Measurements from ENCODE around the gene TTC7B.

The TTC7B gene

DNA sequence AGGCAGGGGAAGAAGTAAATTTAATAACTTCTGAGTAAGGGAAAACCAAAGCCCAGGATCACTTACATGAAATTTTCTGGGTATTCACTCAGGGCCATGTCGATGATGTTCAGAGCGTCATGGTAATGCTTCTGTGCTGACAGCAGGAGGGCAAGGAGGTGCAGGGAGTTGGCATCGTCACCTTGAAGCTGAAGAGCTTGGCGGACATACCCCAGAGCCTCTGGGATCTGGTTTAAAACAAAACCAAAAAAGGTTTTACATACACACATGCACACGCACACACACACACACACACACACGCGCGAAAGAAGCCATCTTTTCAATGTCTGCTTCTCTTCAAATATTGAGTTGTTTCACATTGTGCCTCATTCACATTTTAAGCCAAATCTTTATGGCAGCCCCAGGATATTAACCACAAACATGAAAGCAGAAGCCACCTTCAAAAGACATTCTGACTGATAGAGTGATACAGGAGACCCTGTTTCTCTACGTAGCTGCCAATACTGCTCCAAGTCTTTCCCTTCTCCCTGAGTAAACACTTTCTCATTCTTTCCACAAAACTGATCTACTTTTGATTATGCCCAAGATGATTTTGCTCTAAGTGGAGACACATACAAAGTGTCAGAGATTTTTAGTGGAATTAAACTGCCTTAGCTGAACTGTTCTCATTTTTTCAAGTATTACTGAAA, 172.1 kb downstream of the TTC7B start:
- H3K9ac ChIP-seq (ENCODE audit: low read depth, low read length), result no peak overlapping the region
- no peaks in the 10 kb centered on the region for H3K36me3 ChIP-seq (ENCODE audit: control insufficient read depth, insufficient read depth, low read length)
- H3K9me3 ChIP-seq (ENCODE audit: control insufficient read depth, insufficient read depth, low read length), result no peaks in the 10 kb centered on the region
- no peak overlapping the region for H3K4me3 ChIP-seq (ENCODE audit: low read depth, low read length)
- no peak overlapping the region for H3K27ac ChIP-seq (ENCODE audit: low read depth, low read length)
- H3K27me3 ChIP-seq (ENCODE audit: control insufficient read depth, insufficient read depth, low read length), result no peaks in the 10 kb centered on the region
- H3K4me1 ChIP-seq (ENCODE audit: control insufficient read depth, insufficient read depth, low read length), result peaks cover 47% of the 10 kb centered on the region

DNA sequence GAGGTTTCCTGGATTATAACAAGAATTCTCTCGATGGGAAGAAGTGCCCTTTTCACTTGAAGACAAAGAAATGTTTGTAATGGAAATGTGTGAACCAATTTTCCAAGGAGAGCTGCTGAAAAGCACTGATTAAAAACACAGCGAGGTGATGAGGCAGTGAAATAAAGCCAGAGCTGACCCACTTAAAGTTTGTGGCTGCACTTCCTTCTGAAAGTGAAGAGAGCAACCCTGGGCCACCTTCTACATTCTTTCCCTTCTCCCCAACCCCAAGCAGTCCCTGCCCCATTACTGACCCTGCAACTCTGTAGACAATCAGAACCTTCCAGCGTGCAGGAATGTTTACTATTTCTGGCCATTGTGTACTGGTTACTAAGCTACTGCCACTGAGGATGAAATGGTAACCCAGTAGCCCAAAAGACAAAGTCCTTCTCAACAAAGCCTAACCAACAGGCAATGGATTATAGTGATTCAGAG, 173.9 kb downstream of the TTC7B start:
- peaks cover 51% of the 10 kb centered on the region for H3K4me1 ChIP-seq (ENCODE audit: control insufficient read depth, insufficient read depth, low read length)
- peak overlapping the region; percentile 32 for H3K9ac ChIP-seq (ENCODE audit: low read depth, low read length)
- no peaks in the 10 kb centered on the region for H3K36me3 ChIP-seq (ENCODE audit: control insufficient read depth, insufficient read depth, low read length)
- no peaks in the 10 kb centered on the region for H3K27me3 ChIP-seq (ENCODE audit: control insufficient read depth, insufficient read depth, low read length)
- H3K9me3 ChIP-seq (ENCODE audit: control insufficient read depth, insufficient read depth, low read length), result no peaks in the 10 kb centered on the region
- peak overlapping the region; percentile 30; the same call in 1 of the 2 replicates for H3K4me3 ChIP-seq (ENCODE audit: low read depth, low read length)
- peak overlapping the region; percentile 96 for H3K27ac ChIP-seq (ENCODE audit: low read depth, low read length)

DNA sequence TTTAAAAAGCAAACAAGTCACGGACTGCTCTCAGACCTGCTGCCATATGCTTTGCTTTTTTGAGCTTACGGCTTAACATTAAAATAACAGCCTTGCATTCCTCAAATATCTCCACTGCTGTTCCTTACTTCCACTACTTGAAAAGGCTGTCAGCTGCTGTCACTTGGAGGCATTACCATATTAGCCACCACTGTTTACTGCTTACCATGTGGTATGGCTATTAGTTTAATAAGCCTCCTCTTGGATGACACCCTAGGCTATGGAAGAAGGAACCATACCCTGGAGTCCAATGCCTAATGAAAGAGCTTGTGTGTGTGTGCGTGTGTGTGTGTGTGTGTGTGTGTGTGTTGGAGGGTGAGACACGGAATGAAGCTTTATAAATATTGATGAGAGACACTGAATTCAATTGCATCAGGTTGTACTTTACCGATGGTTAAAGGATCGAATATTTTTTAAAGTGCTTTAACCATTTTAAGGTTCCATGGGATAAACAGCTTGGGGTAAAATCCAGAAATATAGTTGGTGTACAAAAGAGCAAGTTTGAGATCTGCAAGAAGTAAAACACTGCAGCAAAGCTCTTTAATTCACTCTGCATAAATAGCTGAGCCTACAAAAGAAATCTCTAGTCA, 174.5 kb downstream of the TTC7B start:
- no peak overlapping the region; the same call in 1 of the 2 replicates for H3K9ac ChIP-seq (ENCODE audit: low read depth, low read length)
- H3K27ac ChIP-seq (ENCODE audit: low read depth, low read length), result peak overlapping the region; percentile 96

DNA sequence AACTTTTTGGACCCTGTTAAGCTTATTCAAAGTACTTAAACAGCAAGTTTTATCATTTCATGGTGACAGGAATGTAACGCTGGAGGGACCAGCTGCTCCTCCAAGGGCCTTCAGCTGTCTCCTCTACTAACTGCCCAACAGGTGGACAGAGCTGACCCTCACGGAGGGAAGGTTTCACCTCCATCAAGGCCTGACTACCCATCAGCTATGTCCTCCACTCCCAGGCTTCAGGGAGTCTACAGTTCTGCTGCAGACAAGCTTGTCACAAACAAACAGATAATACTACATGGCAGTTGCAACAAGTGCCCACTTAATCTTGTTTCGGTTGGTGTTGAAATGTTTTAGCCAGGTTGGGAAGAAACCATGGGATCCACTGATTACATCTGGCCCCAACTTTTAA, 175.1 kb downstream of the TTC7B start:
- Histone ChIP-seq H3K27ac (ENCODE audit: low read depth, low read length) (peak overlapping the region; percentile 96), H3K9ac (ENCODE audit: low read depth, low read length) (no peak overlapping the region), H3K27me3 (ENCODE audit: control insufficient read depth, insufficient read depth, low read length) (no peaks in the 10 kb centered on the region), H3K9me3 (ENCODE audit: control insufficient read depth, insufficient read depth, low read length) (no peaks in the 10 kb centered on the region), H3K4me1 (ENCODE audit: control insufficient read depth, insufficient read depth, low read length) (peaks cover 51% of the 10 kb centered on the region), H3K36me3 (ENCODE audit: control insufficient read depth, insufficient read depth, low read length) (no peaks in the 10 kb centered on the region), H3K4me3 (ENCODE audit: low read depth, low read length) (no peak overlapping the region)

More for the DNA sequence above, 174.5 kb downstream of the TTC7B start:
- Histone ChIP-seq H3K9me3 (ENCODE audit: control insufficient read depth, insufficient read depth, low read length) (no peaks in the 10 kb centered on the region), H3K27me3 (ENCODE audit: control insufficient read depth, insufficient read depth, low read length) (no peaks in the 10 kb centered on the region), H3K4me1 (ENCODE audit: control insufficient read depth, insufficient read depth, low read length) (peaks cover 51% of the 10 kb centered on the region), H3K4me3 (ENCODE audit: low read depth, low read length) (peak overlapping the region; percentile 30), H3K36me3 (ENCODE audit: control insufficient read depth, insufficient read depth, low read length) (no peaks in the 10 kb centered on the region)

DNA sequence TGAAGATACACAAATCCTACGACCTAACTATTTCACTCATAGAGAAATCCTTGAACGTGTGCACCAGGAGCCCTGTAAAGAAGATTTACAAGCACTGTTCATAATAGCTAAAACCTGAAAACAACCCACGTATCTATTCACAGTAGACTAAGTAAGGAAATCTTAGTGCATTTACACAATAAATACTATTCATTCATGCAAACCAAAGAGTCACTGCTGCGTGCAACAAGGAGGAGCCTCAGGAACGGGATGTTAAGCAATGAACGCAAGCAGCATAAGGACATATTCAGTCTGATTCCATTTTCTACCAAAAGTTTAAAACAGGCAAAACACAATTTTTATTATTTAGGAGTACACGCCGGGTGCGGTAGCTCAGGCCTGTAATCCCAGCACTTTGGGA, 176.6 kb downstream of the TTC7B start:
- H3K27ac ChIP-seq (ENCODE audit: low read depth, low read length), result no peak overlapping the region
- no peaks in the 10 kb centered on the region for H3K27me3 ChIP-seq (ENCODE audit: control insufficient read depth, insufficient read depth, low read length)
- H3K4me1 ChIP-seq (ENCODE audit: control insufficient read depth, insufficient read depth, low read length), result peaks cover 43% of the 10 kb centered on the region
- H3K4me3 ChIP-seq (ENCODE audit: low read depth, low read length), result no peak overlapping the region
- H3K9me3 ChIP-seq (ENCODE audit: control insufficient read depth, insufficient read depth, low read length), result no peaks in the 10 kb centered on the region
- no peak overlapping the region for H3K9ac ChIP-seq (ENCODE audit: low read depth, low read length)
- no peaks in the 10 kb centered on the region for H3K36me3 ChIP-seq (ENCODE audit: control insufficient read depth, insufficient read depth, low read length)

DNA sequence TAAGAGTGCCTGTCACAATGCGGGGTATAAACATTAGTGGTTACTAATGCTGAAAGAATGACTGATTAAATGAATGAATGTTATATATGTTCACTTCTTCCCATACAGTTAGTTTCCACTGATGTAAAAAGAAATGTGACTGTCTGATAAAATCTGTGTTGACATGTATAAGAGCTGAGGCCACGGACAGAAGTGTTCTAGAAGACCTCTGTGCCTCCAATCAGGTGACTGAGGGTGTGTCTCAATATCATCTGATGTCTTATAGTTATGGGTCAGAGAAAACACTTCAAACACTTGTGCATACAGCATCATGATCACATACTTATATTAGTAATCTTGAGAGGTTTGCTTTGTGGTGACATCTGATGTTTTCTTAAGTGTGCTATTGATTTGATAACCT, 183.4 kb downstream of the TTC7B start:
- Histone ChIP-seq H3K4me1 (ENCODE audit: control insufficient read depth, insufficient read depth, low read length) (no peaks in the 10 kb centered on the region; the same call in 1 of the 2 replicates), H3K27me3 (ENCODE audit: control insufficient read depth, insufficient read depth, low read length) (no peaks in the 10 kb centered on the region), H3K27ac (ENCODE audit: low read depth, low read length) (no peak overlapping the region), H3K9ac (ENCODE audit: low read depth, low read length) (no peak overlapping the region), H3K4me3 (ENCODE audit: low read depth, low read length) (no peak overlapping the region), H3K9me3 (ENCODE audit: control insufficient read depth, insufficient read depth, low read length) (no peaks in the 10 kb centered on the region), H3K36me3 (ENCODE audit: control insufficient read depth, insufficient read depth, low read length) (no peaks in the 10 kb centered on the region)

DNA sequence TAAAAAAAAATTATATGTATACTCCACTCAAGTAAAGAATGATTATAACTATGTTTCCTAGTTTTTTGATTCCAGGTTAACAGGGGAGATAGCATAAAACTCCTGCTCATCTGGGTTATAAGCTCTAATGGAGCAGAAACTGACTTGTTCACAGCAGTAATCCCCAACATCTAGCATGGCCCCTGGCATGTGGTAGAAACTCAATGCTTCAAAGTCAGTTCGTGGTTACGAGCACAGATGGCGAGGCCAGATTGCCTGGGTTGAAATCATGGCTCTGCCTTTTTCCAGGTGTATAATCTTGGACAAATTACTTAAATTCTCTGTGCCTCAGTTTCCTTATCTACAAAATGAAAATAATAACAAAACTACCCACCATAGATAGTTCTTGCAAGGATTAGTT, 183.8 kb downstream of the TTC7B start:
- no peak overlapping the region for H3K9ac ChIP-seq (ENCODE audit: low read depth, low read length)
- no peak overlapping the region for H3K27ac ChIP-seq (ENCODE audit: low read depth, low read length)
- no peaks in the 10 kb centered on the region for H3K27me3 ChIP-seq (ENCODE audit: control insufficient read depth, insufficient read depth, low read length)
- no peak overlapping the region for H3K4me3 ChIP-seq (ENCODE audit: low read depth, low read length)
- no peaks in the 10 kb centered on the region for H3K9me3 ChIP-seq (ENCODE audit: control insufficient read depth, insufficient read depth, low read length)
- no peaks in the 10 kb centered on the region for H3K36me3 ChIP-seq (ENCODE audit: control insufficient read depth, insufficient read depth, low read length)
- no peaks in the 10 kb centered on the region; the same call in 1 of the 2 replicates for H3K4me1 ChIP-seq (ENCODE audit: control insufficient read depth, insufficient read depth, low read length)

DNA sequence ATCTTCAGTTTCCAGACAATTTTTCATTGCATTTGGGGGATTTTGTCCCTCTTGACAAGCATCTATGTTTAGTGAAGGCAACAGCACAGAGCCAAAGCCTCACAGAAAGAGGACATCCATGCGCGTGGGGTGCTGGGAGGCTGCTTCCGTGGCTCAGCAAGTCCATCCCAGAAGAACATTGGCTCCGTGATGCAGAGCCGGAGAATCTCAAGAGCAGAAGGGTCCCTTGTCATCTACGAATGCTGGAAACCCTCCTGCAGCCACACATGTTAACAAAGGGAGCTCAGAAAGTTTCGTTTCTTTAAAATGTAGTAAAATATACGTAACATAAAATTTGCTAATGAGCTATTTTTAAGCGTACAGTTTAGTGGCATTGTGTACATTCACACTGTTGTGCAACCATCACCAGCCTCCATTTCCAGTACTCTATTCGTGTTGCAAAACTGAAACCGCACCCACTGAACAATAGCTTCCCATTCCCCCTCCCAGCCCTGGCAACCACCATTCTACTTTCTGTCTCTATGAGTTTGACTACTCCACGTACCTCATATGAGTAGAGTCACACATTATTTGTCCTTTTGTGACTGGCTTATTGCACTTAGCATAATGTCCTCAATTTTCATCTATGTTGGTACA, 185.9 kb downstream of the TTC7B start:
- Histone ChIP-seq H3K4me1 (ENCODE audit: control insufficient read depth, insufficient read depth, low read length) (peaks cover 7% of the 10 kb centered on the region), H3K9me3 (ENCODE audit: control insufficient read depth, insufficient read depth, low read length) (no peaks in the 10 kb centered on the region), H3K36me3 (ENCODE audit: control insufficient read depth, insufficient read depth, low read length) (no peaks in the 10 kb centered on the region), H3K9ac (ENCODE audit: low read depth, low read length) (no peak overlapping the region), H3K27me3 (ENCODE audit: control insufficient read depth, insufficient read depth, low read length) (no peaks in the 10 kb centered on the region), H3K4me3 (ENCODE audit: low read depth, low read length) (no peak overlapping the region), H3K27ac (ENCODE audit: low read depth, low read length) (no peak overlapping the region)

DNA sequence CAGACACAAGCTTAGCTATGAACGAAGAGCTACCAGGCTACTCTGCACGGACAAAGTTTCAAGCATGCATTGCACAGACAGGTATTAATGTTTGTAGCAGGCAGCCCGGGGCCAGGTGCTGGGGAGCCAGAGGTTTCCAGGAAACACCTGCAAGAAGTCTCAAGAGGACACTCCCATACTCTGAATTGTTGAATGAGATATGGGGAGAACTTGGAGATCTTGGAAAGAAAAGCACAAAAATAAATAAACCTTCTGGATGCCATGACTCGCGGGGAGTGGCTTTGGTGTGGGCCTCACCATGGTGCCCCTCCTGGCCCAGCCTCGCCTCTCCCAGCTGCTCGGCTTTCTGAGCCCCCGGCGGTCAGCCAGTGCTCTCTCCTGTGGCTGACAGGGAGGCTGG, 186.8 kb downstream of the TTC7B start:
- Histone ChIP-seq H3K27me3 (ENCODE audit: control insufficient read depth, insufficient read depth, low read length) (no peaks in the 10 kb centered on the region), H3K4me1 (ENCODE audit: control insufficient read depth, insufficient read depth, low read length) (peaks cover 15% of the 10 kb centered on the region), H3K4me3 (ENCODE audit: low read depth, low read length) (no peak overlapping the region), H3K9ac (ENCODE audit: low read depth, low read length) (no peak overlapping the region), H3K36me3 (ENCODE audit: control insufficient read depth, insufficient read depth, low read length) (no peaks in the 10 kb centered on the region), H3K9me3 (ENCODE audit: control insufficient read depth, insufficient read depth, low read length) (no peaks in the 10 kb centered on the region), H3K27ac (ENCODE audit: low read depth, low read length) (no peak overlapping the region)

DNA sequence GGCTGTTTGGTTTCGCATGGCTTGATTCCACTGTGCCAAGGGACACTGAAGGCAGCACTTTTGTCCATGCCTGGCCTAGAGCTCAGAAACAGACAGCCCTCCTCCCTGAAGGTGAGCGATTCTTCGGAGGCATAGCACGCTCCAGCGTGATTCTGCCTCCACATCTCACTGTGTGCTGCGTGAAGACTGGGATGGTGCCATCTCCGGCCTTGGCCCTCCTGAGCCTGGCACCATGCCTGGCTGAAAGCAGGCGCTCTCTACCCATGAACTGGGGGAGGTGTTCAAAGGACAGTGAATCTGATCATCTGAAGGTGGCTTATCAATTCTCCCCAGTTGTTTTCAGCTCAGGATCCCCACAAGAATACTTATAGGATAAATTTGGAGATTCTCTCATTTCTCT, 187.4 kb downstream of the TTC7B start:
- Histone ChIP-seq H3K27ac (ENCODE audit: low read depth, low read length) (no peak overlapping the region), H3K4me1 (ENCODE audit: control insufficient read depth, insufficient read depth, low read length) (peaks cover 18% of the 10 kb centered on the region), H3K9ac (ENCODE audit: low read depth, low read length) (no peak overlapping the region), H3K36me3 (ENCODE audit: control insufficient read depth, insufficient read depth, low read length) (no peaks in the 10 kb centered on the region), H3K27me3 (ENCODE audit: control insufficient read depth, insufficient read depth, low read length) (no peaks in the 10 kb centered on the region), H3K9me3 (ENCODE audit: control insufficient read depth, insufficient read depth, low read length) (no peaks in the 10 kb centered on the region), H3K4me3 (ENCODE audit: low read depth, low read length) (no peak overlapping the region)

DNA sequence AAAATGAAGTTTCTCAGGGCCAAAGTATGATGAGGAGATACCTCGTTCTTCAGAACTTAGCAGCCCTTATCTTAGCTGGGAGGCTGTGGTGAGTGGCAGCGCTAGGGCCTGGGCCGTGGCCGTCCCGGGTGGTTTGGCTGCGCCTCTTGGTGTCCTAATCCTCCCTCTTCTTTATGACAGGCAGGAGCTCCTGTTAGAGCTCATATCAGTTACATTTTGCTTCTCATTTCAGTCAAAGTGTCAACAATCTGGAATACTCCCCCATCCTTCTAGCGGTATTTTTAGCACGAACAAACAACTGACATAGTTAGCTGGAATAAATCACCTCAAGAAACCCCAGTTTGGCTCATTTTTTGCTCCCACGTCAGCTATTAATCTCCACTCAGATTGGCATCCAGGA, 188.8 kb downstream of the TTC7B start:
- Histone ChIP-seq H3K27ac (ENCODE audit: low read depth, low read length) (no peak overlapping the region), H3K27me3 (ENCODE audit: control insufficient read depth, insufficient read depth, low read length) (no peaks in the 10 kb centered on the region), H3K4me3 (ENCODE audit: low read depth, low read length) (no peak overlapping the region), H3K9me3 (ENCODE audit: control insufficient read depth, insufficient read depth, low read length) (no peaks in the 10 kb centered on the region), H3K4me1 (ENCODE audit: control insufficient read depth, insufficient read depth, low read length) (peaks cover 18% of the 10 kb centered on the region), H3K36me3 (ENCODE audit: control insufficient read depth, insufficient read depth, low read length) (no peaks in the 10 kb centered on the region), H3K9ac (ENCODE audit: low read depth, low read length) (no peak overlapping the region)

Measured in HUES48 (cell line).